Panc1 (cell line): Measurements from ENCODE around the gene CYP4A11.
"Not testable (repeated sequence)": the region's sequence is repeated elsewhere in the genome, so short reads cannot be mapped to it uniquely, and the experiment has no call there.

ENCODE experiments used
- POLR2AphosphoS5 ChIP-seq: IDR thresholded peaks from 2 replicates; pipeline ENCODE4 v1.6.1; 2012; ENCODE audit warnings: mild to moderate bottlenecking, low read depth, low read length, moderate library complexity
- SIN3A ChIP-seq: IDR thresholded peaks from 2 replicates; pipeline ENCODE4 v1.6.1; 2012; ENCODE audit warnings: low read depth, mild to moderate bottlenecking, low read length, moderate library complexity, borderline replicate concordance; ENCODE audit not compliant: insufficient read depth
- TF ChIP-seq, protein P1 (sequence below): fragments of 450-650 bp; IDR thresholded peaks from 2 replicates; pipeline ENCODE4 v1.5.1; 2017; ENCODE audit warnings: mild to moderate bottlenecking
- TF ChIP-seq, protein P2 (sequence below), 2 experiments: IDR thresholded peaks; 2 replicates each; pipeline ENCODE4 v1.6.1; 2011 to 2012; ENCODE audit warnings: low read depth in 2 of 2, control low read depth in 1 of 2, low read length in 1 of 2, mild to moderate bottlenecking in 1 of 2, moderate library complexity in 1 of 2; ENCODE audit not compliant: insufficient read depth in 1 of 2

DNA sequence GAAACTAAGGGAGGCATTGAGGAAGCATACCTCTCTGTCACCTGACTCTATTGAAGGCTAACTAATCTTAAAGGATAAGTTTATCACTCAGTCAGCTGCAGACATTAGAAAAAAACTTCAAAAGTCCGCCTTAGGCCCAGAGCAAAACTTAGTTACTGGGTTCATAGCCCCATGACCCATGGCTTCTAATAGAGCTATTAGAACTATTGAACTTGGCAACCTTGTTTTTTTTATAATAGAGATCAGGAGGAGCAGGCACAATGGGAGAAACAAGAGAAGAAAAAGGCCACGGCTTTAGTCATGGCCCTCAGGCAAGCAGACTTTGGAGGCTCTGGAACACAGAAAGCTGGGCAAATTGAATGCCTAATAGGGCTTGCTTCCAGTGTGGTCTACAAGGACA is 13.8 kb upstream of the CYP4A11 start:
- TF ChIP-seq, protein P1, sequence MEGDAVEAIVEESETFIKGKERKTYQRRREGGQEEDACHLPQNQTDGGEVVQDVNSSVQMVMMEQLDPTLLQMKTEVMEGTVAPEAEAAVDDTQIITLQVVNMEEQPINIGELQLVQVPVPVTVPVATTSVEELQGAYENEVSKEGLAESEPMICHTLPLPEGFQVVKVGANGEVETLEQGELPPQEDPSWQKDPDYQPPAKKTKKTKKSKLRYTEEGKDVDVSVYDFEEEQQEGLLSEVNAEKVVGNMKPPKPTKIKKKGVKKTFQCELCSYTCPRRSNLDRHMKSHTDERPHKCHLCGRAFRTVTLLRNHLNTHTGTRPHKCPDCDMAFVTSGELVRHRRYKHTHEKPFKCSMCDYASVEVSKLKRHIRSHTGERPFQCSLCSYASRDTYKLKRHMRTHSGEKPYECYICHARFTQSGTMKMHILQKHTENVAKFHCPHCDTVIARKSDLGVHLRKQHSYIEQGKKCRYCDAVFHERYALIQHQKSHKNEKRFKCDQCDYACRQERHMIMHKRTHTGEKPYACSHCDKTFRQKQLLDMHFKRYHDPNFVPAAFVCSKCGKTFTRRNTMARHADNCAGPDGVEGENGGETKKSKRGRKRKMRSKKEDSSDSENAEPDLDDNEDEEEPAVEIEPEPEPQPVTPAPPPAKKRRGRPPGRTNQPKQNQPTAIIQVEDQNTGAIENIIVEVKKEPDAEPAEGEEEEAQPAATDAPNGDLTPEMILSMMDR: not testable (repeated sequence)
- TF ChIP-seq, protein P2, sequence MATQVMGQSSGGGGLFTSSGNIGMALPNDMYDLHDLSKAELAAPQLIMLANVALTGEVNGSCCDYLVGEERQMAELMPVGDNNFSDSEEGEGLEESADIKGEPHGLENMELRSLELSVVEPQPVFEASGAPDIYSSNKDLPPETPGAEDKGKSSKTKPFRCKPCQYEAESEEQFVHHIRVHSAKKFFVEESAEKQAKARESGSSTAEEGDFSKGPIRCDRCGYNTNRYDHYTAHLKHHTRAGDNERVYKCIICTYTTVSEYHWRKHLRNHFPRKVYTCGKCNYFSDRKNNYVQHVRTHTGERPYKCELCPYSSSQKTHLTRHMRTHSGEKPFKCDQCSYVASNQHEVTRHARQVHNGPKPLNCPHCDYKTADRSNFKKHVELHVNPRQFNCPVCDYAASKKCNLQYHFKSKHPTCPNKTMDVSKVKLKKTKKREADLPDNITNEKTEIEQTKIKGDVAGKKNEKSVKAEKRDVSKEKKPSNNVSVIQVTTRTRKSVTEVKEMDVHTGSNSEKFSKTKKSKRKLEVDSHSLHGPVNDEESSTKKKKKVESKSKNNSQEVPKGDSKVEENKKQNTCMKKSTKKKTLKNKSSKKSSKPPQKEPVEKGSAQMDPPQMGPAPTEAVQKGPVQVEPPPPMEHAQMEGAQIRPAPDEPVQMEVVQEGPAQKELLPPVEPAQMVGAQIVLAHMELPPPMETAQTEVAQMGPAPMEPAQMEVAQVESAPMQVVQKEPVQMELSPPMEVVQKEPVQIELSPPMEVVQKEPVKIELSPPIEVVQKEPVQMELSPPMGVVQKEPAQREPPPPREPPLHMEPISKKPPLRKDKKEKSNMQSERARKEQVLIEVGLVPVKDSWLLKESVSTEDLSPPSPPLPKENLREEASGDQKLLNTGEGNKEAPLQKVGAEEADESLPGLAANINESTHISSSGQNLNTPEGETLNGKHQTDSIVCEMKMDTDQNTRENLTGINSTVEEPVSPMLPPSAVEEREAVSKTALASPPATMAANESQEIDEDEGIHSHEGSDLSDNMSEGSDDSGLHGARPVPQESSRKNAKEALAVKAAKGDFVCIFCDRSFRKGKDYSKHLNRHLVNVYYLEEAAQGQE (IDR thresholded peaks at IDR 0.05; ENCODE audit: insufficient read depth in 1 of 2, low read depth in 2 of 2, low read length in 1 of 2): not testable (repeated sequence)
- TF ChIP-seq SIN3A, POLR2AphosphoS5: not testable (repeated sequence)
